Suprapubic skin (tissue), 4 donors: ENCODE results near the gene B9D1. TPM values are rescaled to one million over a fixed set of nuclear protein-coding genes. Genes with fewer than 3 reads are reported as not detected.

Source experiments
- DNase-seq, 2 donors: peaks; one replicate each; pipeline ENCODE4 v3.0.0-alpha.2; 2019; ENCODE audit warnings: low spot score in 2 of 2
- H3K27ac ChIP-seq: fragments of 200-600 bp; sonication (generic); one replicate; pipeline ENCODE4 v1.5.1; 2019
- H3K27me3 ChIP-seq: fragments of 200-600 bp; sonication (generic); one replicate; pipeline ENCODE4 v1.5.1; 2019
- H3K36me3 ChIP-seq: fragments of 200-600 bp; sonication (generic); one replicate; pipeline ENCODE4 v1.5.1; 2019
- H3K4me1 ChIP-seq: fragments of 200-600 bp; sonication (generic); one replicate; pipeline ENCODE4 v1.5.1; 2019
- H3K4me3 ChIP-seq: fragments of 200-600 bp; sonication (generic); one replicate; pipeline ENCODE4 v1.5.1; 2019; ENCODE audit warnings: mild to moderate bottlenecking
- H3K9me3 ChIP-seq: fragments of 200-600 bp; sonication (generic); one replicate; pipeline ENCODE4 v1.5.1; 2019
- CTCF ChIP-seq, 2 donors: fragments of 200-600 bp in 1 of 2; fragments of 450-650 bp in 1 of 2; sonication (generic) in 1 of 2; IDR thresholded peaks; one replicate each; pipeline ENCODE4 v1.5.1; 2016 to 2019; ENCODE audit warnings: antibody characterized with exemption in 2 of 2, mild to moderate bottlenecking in 1 of 2, moderate library complexity in 1 of 2
- EP300 ChIP-seq: sonication (generic); formaldehyde crosslinking; IDR thresholded peaks from one replicate; pipeline ENCODE4 v1.6.1; 2017; ENCODE audit warnings: antibody characterized with exemption
- POLR2A ChIP-seq, 2 donors: fragments of 450-650 bp; IDR thresholded peaks; one replicate each; pipeline ENCODE4 v1.6.1; 2017; ENCODE audit warnings: antibody characterized with exemption in 2 of 2, mild to moderate bottlenecking in 2 of 2, moderate library complexity in 2 of 2
- POLR2AphosphoS5 ChIP-seq, 3 donors: sonication (generic); formaldehyde crosslinking; IDR thresholded peaks; one replicate each; pipeline ENCODE4 v1.6.1; 2017; ENCODE audit warnings: antibody characterized with exemption in 3 of 3
- WGBS: methylation state at CpG from one replicate; pipeline ENCODE4 v1.1.5; 2018; 5-methylcytosine and 5-hydroxymethylcytosine counted together
- total RNA-seq, 4 donors: library from RNA; depleted of rRNA; stranded (reverse); fragments of >200 nt; gene quantifications; one replicate each; pipeline ENCODE4 v1.1.0, GENCODE V29; 2016

Gene B9D1
- total RNA-seq, 4 donors from 2014 or later: 10.7 to 21.7 (median 17.3) TPM

GRCh38 chr17:19303367-19303776, 59.2 kb downstream of the B9D1 start:
- Histone ChIP-seq H3K9me3 (no peaks in the 10 kb centered on the region), H3K27me3 (no peaks in the 10 kb centered on the region), H3K36me3 (peaks cover 11% of the 10 kb centered on the region), H3K4me1 (peaks cover 68% of the 10 kb centered on the region), H3K4me3 (no peak overlapping the region), H3K27ac (no peak overlapping the region)
- TF ChIP-seq POLR2AphosphoS5 (IDR thresholded peaks at IDR 0.05) (no peak), EP300 (no peak), POLR2A (IDR thresholded peaks at IDR 0.05) (no peak), CTCF (IDR thresholded peaks at IDR 0.05) (no peak)
- DNase-seq: no peak
- WGBS: 86% methylated on average over 8 of the region's 9 CpGs

- peaks cover 73% of the 10 kb centered on the region for H3K4me1 ChIP-seq
Measured at GRCh38 chr17:19302791-19303331, 59.7 kb downstream of the B9D1 start.

GRCh38 chr17:19301973-19302372, 60.5 kb downstream of the B9D1 start:
- 100% methylated on average over 5 of the region's 9 CpGs for WGBS
- peaks cover 82% of the 10 kb centered on the region for H3K4me1 ChIP-seq
- no peak overlapping the region for H3K27ac ChIP-seq
- no peak overlapping the region for H3K4me3 ChIP-seq
- H3K9me3 ChIP-seq: no peaks in the 10 kb centered on the region
- H3K27me3 ChIP-seq: no peaks in the 10 kb centered on the region
- peaks cover 11% of the 10 kb centered on the region for H3K36me3 ChIP-seq
- TF ChIP-seq POLR2A (IDR thresholded peaks at IDR 0.05) (no peak), EP300 (no peak), POLR2AphosphoS5 (IDR thresholded peaks at IDR 0.05) (no peak)
- no peak for DNase-seq

More at GRCh38 chr17:19302791-19303331, 59.7 kb downstream of the B9D1 start:
- no peak overlapping the region for H3K4me3 ChIP-seq
- no peaks in the 10 kb centered on the region for H3K9me3 ChIP-seq
- TF ChIP-seq POLR2A (IDR thresholded peaks at IDR 0.05) (no peak), EP300 (no peak), POLR2AphosphoS5 (IDR thresholded peaks at IDR 0.05) (no peak), CTCF (IDR thresholded peaks at IDR 0.05) (no peak)
- H3K27me3 ChIP-seq: no peaks in the 10 kb centered on the region
- H3K27ac ChIP-seq: no peak overlapping the region
- DNase-seq: no peak
- 65% methylated on average over 9 of the region's 9 CpGs for WGBS
- H3K36me3 ChIP-seq: peaks cover 11% of the 10 kb centered on the region

GRCh38 chr17:19301274-19301951, 61.1 kb downstream of the B9D1 start:
- no peak overlapping the region for H3K4me3 ChIP-seq
- no peaks in the 10 kb centered on the region for H3K27me3 ChIP-seq
- peaks cover 11% of the 10 kb centered on the region for H3K36me3 ChIP-seq
- 67% methylated on average over 5 of the region's 5 CpGs for WGBS
- peaks cover 82% of the 10 kb centered on the region for H3K4me1 ChIP-seq
- TF ChIP-seq POLR2AphosphoS5 (IDR thresholded peaks at IDR 0.05) (no peak), EP300 (no peak), POLR2A (IDR thresholded peaks at IDR 0.05) (no peak), CTCF (IDR thresholded peaks at IDR 0.05) (no peak)
- peak overlapping the region; percentile 14 for H3K27ac ChIP-seq
- no peaks in the 10 kb centered on the region for H3K9me3 ChIP-seq
- DNase-seq: no peak

GRCh38 chr17:19299866-19300265, 62.7 kb downstream of the B9D1 start:
- no peaks in the 10 kb centered on the region for H3K9me3 ChIP-seq
- no peak for DNase-seq
- H3K36me3 ChIP-seq: peaks cover 7% of the 10 kb centered on the region
- 87% methylated on average over 7 of the region's 7 CpGs for WGBS
- no peak overlapping the region for H3K4me3 ChIP-seq
- no peaks in the 10 kb centered on the region for H3K27me3 ChIP-seq
- no peak overlapping the region for H3K27ac ChIP-seq
- H3K4me1 ChIP-seq: peaks cover 76% of the 10 kb centered on the region
- TF ChIP-seq POLR2AphosphoS5 (IDR thresholded peaks at IDR 0.05) (no peak), POLR2A (IDR thresholded peaks at IDR 0.05) (no peak), CTCF (IDR thresholded peaks at IDR 0.05) (no peak), EP300 (no peak)
